ENCODE measurements around the gene TAS2R31.

DNA sequence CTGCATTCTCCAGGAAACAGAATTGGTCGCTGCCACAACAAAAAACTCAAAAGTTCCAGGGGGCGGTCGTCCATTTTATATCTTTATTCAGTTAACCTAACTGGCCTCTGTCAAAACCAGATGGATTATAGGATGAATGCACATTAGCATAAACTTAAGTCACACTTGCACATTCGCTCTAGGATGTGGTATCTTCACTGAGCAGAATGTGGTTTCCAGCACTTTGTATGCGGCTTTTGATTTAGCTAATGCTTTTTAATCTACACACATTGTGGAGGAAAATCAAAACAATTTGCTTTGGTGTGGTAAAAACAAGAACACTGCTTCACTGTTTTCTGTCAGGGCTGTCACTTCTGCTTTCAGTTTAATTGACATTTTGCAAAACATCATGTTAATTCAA, 49.0 kb downstream of the TAS2R31 start:
- TF ChIP-seq, protein P1, sequence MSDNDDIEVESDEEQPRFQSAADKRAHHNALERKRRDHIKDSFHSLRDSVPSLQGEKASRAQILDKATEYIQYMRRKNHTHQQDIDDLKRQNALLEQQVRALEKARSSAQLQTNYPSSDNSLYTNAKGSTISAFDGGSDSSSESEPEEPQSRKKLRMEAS (IDR thresholded peaks at IDR 0.05), result no peak
- TF ChIP-seq, protein P2, sequence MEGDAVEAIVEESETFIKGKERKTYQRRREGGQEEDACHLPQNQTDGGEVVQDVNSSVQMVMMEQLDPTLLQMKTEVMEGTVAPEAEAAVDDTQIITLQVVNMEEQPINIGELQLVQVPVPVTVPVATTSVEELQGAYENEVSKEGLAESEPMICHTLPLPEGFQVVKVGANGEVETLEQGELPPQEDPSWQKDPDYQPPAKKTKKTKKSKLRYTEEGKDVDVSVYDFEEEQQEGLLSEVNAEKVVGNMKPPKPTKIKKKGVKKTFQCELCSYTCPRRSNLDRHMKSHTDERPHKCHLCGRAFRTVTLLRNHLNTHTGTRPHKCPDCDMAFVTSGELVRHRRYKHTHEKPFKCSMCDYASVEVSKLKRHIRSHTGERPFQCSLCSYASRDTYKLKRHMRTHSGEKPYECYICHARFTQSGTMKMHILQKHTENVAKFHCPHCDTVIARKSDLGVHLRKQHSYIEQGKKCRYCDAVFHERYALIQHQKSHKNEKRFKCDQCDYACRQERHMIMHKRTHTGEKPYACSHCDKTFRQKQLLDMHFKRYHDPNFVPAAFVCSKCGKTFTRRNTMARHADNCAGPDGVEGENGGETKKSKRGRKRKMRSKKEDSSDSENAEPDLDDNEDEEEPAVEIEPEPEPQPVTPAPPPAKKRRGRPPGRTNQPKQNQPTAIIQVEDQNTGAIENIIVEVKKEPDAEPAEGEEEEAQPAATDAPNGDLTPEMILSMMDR (CRISPR knock-in tag; IDR thresholded peaks at IDR 0.05), result no peak
- TF ChIP-seq HES4 (CRISPR knock-in tag; IDR thresholded peaks at IDR 0.05; ENCODE audit: borderline replicate concordance), result no peak
